DMS53 (cell line): ENCODE results near the gene CTBS.

ENCODE experiments used
- DNase-seq: peaks from one replicate; lab custom pipeline; 2025; lab: John Stamatoyannopoulos, UW

The CTBS gene

GRCh38 chr1:84506002-84506728 lies 68.1 kb downstream of the CTBS start, which contains the start of the genes GNG5 and SPATA1:
Gene GNG5, minus strand, starts transcription at chr1:84506581. Its CDS starts 490 bp downstream, at chr1:84506091.
Gene SPATA1, plus strand, starts transcription at chr1:84506386. Its CDS starts 9,974 bp downstream, at chr1:84516360.
- DNase-seq = peak; percentile 98

- DNase-seq = peak; percentile 92
Observed at GRCh38 chr1:84505493-84506001, 68.7 kb downstream of the CTBS start.

- peak; percentile 59 for DNase-seq
Observed at GRCh38 chr1:84504580-84505492, 69.4 kb downstream of the CTBS start.

- no peak for DNase-seq
Observed at GRCh38 chr1:84502927-84503326, 71.3 kb downstream of the CTBS start.
